HepG2 (cell line): ENCODE data around the gene AMOTL2. TPM values are rescaled to one million over a fixed set of nuclear protein-coding genes. Genes with fewer than 3 reads are reported as not detected.

Experiments
- TARDBP ChIP-seq: sonication (generic); formaldehyde crosslinking; IDR thresholded peaks from 2 replicates; pipeline ENCODE4 v1.8.0; 2022; ENCODE audit warnings: mild to moderate bottlenecking, missing genetic modification reagents
- ZNF101 ChIP-seq: sonication (generic); formaldehyde crosslinking; IDR thresholded peaks from 2 replicates; pipeline ENCODE4 v1.4.0; 2020; ENCODE audit warnings: mild to moderate bottlenecking, low read depth, missing genetic modification reagents, borderline replicate concordance
- ZNF251 ChIP-seq: sonication (generic); formaldehyde crosslinking; IDR thresholded peaks from 2 replicates; pipeline ENCODE4 v1.9.0; 2021; ENCODE audit warnings: mild to moderate bottlenecking, missing genetic modification reagents
- ZNF280D ChIP-seq: sonication (generic); formaldehyde crosslinking; IDR thresholded peaks from 2 replicates; pipeline ENCODE4 v1.5.1; 2020; ENCODE audit warnings: mild to moderate bottlenecking, missing genetic modification reagents
- ZNF512 ChIP-seq: sonication (generic); formaldehyde crosslinking; IDR thresholded peaks from 2 replicates; pipeline ENCODE4 v1.4.0; 2020; ENCODE audit warnings: mild to moderate bottlenecking, missing genetic modification reagents
- polyA plus RNA-seq, 8 experiments: library from polyadenylated mRNA; depleted of rRNA in 3 of 8; stranded (reverse) in 7 of 8; unstranded in 1 of 8; fragments of >200 nt; fragmentation: Illumina TruSeq in 4 of 8; extraction: Trizol in 4 of 8; gene quantifications; 2 replicates each; pipeline versions ENCODE4 v1.2.1 to v1.2.3, GENCODE V29; 2011 to 2016; ENCODE audit warnings: low read depth in 4 of 8, missing spikeins in 1 of 8, mixed read lengths in 1 of 8; ENCODE audit not compliant: insufficient read depth in 1 of 8
- total RNA-seq, 5 experiments: library from RNA; depleted of rRNA; stranded (reverse); fragments of >200 nt; fragmentation: Illumina TruSeq; extraction: Trizol; gene quantifications; 2 replicates each; pipeline ENCODE4 v1.2.3, GENCODE V29; 2016; ENCODE audit warnings: low read depth in 1 of 5
- TF ChIP-seq, protein P1 (sequence below): sonication (generic); formaldehyde crosslinking; IDR thresholded peaks from 2 replicates; pipeline ENCODE4 v1.8.0; 2022; ENCODE audit warnings: missing genetic modification reagents, mild to moderate bottlenecking, moderate library complexity, borderline replicate concordance
- TF ChIP-seq, protein P2 (sequence below): sonication (generic); formaldehyde crosslinking; IDR thresholded peaks from 2 replicates; pipeline ENCODE4 v1.8.1; 2023; ENCODE audit warnings: mild to moderate bottlenecking, inconsistent platforms, moderate library complexity, missing genetic modification reagents, borderline replicate concordance
- TF ChIP-seq, protein P3 (sequence below): sonication (generic); formaldehyde crosslinking; IDR thresholded peaks from 2 replicates; pipeline ENCODE4 v1.4.0; 2020; ENCODE audit warnings: missing genetic modification reagents
- TF ChIP-seq, protein P4 (sequence below): sonication (generic); formaldehyde crosslinking; IDR thresholded peaks from 2 replicates; pipeline ENCODE4 v1.8.0; 2022; ENCODE audit warnings: mild to moderate bottlenecking, missing genetic modification reagents; ENCODE audit not compliant: insufficient replicate concordance
- TF ChIP-seq, protein P5 (sequence below): sonication (generic); formaldehyde crosslinking; IDR thresholded peaks from 2 replicates; pipeline ENCODE4 v1.8.1; 2022; ENCODE audit warnings: mild to moderate bottlenecking, missing genetic modification reagents

AMOTL2 gene
- total and polyA plus RNA-seq, 2 of the 13 experiments (the other 11 are each of a cell fraction or from before 2014, with no cell fraction given): 17.3 to 18.5 TPM

DNA sequence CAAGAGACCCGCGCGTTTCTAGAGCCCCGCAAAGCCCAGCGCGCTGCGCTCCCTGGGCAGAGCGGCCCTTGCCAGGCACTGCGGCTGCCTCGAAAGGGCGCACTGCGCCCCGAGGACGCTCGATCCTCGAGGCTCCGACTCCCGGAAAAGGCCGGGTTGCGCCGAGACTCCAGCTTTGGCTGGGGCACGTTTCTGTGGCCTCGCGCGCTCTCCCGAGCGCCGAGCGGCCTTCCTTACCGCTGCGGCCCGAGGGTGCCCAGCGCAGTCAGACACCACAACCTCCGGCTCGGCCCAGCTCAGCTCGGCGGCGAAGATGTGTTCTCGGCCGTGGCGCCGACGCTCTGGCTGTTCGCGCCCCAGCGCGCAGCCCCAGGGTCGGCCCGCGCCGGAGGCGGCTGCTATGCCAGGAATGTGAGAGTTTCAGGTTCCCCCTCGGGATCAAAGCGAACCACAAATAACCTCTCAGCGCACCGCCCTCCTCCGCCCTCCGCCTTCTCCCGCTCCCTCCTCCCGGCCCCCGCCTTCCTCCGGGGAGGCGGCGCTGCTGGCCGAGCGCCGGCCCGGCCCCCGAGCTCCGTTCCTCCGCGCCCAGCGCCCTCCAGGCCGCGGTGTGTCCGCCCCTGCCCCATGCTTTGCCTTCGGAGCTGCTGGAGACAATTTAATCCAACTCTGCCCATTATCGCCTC is at the start of gene AMOTL2 (continued):
- TF ChIP-seq, protein P1, sequence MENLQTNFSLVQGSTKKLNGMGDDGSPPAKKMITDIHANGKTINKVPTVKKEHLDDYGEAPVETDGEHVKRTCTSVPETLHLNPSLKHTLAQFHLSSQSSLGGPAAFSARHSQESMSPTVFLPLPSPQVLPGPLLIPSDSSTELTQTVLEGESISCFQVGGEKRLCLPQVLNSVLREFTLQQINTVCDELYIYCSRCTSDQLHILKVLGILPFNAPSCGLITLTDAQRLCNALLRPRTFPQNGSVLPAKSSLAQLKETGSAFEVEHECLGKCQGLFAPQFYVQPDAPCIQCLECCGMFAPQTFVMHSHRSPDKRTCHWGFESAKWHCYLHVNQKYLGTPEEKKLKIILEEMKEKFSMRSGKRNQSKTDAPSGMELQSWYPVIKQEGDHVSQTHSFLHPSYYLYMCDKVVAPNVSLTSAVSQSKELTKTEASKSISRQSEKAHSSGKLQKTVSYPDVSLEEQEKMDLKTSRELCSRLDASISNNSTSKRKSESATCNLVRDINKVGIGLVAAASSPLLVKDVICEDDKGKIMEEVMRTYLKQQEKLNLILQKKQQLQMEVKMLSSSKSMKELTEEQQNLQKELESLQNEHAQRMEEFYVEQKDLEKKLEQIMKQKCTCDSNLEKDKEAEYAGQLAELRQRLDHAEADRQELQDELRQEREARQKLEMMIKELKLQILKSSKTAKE (CRISPR knock-in tag): peak; percentile 40; the same call in 1 of the 2 replicates
- TF ChIP-seq, protein P2, sequence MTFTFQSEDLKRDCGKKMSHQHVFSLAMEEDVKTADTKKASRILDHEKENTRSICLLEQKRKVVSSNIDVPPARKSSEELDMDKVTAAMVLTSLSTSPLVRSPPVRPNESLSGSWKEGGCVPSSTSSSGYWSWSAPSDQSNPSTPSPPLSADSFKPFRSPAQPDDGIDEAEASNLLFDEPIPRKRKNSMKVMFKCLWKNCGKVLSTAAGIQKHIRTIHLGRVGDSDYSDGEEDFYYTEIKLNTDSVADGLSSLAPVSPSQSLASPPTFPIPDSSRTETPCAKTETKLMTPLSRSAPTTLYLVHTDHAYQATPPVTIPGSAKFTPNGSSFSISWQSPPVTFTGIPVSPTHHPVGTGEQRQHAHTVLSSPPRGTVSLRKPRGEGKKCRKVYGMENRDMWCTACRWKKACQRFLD (CRISPR knock-in tag): 0 out of 2 replicates have a peak, but pooled peaks have one; percentile 32
- TF ChIP-seq, protein P3, sequence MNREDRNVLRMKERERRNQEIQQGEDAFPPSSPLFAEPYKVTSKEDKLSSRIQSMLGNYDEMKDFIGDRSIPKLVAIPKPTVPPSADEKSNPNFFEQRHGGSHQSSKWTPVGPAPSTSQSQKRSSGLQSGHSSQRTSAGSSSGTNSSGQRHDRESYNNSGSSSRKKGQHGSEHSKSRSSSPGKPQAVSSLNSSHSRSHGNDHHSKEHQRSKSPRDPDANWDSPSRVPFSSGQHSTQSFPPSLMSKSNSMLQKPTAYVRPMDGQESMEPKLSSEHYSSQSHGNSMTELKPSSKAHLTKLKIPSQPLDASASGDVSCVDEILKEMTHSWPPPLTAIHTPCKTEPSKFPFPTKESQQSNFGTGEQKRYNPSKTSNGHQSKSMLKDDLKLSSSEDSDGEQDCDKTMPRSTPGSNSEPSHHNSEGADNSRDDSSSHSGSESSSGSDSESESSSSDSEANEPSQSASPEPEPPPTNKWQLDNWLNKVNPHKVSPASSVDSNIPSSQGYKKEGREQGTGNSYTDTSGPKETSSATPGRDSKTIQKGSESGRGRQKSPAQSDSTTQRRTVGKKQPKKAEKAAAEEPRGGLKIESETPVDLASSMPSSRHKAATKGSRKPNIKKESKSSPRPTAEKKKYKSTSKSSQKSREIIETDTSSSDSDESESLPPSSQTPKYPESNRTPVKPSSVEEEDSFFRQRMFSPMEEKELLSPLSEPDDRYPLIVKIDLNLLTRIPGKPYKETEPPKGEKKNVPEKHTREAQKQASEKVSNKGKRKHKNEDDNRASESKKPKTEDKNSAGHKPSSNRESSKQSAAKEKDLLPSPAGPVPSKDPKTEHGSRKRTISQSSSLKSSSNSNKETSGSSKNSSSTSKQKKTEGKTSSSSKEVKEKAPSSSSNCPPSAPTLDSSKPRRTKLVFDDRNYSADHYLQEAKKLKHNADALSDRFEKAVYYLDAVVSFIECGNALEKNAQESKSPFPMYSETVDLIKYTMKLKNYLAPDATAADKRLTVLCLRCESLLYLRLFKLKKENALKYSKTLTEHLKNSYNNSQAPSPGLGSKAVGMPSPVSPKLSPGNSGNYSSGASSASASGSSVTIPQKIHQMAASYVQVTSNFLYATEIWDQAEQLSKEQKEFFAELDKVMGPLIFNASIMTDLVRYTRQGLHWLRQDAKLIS: no peak
- 0 out of 2 replicates have a peak, but pooled peaks have one; percentile 42 for TF ChIP-seq ZNF101 (CRISPR knock-in tag)
- TF ChIP-seq ZNF280D: peak; percentile 64; the same call in 1 of the 2 replicates
- TF ChIP-seq, protein P4, sequence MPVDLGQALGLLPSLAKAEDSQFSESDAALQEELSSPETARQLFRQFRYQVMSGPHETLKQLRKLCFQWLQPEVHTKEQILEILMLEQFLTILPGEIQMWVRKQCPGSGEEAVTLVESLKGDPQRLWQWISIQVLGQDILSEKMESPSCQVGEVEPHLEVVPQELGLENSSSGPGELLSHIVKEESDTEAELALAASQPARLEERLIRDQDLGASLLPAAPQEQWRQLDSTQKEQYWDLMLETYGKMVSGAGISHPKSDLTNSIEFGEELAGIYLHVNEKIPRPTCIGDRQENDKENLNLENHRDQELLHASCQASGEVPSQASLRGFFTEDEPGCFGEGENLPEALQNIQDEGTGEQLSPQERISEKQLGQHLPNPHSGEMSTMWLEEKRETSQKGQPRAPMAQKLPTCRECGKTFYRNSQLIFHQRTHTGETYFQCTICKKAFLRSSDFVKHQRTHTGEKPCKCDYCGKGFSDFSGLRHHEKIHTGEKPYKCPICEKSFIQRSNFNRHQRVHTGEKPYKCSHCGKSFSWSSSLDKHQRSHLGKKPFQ (CRISPR knock-in tag): no peak
- TF ChIP-seq ZNF512 (CRISPR knock-in tag): no peak
- TF ChIP-seq, protein P5, sequence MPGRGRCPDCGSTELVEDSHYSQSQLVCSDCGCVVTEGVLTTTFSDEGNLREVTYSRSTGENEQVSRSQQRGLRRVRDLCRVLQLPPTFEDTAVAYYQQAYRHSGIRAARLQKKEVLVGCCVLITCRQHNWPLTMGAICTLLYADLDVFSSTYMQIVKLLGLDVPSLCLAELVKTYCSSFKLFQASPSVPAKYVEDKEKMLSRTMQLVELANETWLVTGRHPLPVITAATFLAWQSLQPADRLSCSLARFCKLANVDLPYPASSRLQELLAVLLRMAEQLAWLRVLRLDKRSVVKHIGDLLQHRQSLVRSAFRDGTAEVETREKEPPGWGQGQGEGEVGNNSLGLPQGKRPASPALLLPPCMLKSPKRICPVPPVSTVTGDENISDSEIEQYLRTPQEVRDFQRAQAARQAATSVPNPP: peak; percentile 73; the same call in 1 of the 2 replicates
- peak; percentile 80 for TF ChIP-seq TARDBP
- no peak for TF ChIP-seq ZNF251 (CRISPR knock-in tag)
